ENCODE data around the gene CTSW. TPM values are rescaled to one million over a fixed set of nuclear protein-coding genes. Genes with fewer than 3 reads are reported as not detected.
A peak's percentile ranks its signal among the peaks of the same experiment; 100 is the strongest.

CTSW gene
- polyA plus RNA-seq, 1 donor (not counting 4 experiments of a cell fraction or from before 2014, with no cell fraction given), result not detected

DNA sequence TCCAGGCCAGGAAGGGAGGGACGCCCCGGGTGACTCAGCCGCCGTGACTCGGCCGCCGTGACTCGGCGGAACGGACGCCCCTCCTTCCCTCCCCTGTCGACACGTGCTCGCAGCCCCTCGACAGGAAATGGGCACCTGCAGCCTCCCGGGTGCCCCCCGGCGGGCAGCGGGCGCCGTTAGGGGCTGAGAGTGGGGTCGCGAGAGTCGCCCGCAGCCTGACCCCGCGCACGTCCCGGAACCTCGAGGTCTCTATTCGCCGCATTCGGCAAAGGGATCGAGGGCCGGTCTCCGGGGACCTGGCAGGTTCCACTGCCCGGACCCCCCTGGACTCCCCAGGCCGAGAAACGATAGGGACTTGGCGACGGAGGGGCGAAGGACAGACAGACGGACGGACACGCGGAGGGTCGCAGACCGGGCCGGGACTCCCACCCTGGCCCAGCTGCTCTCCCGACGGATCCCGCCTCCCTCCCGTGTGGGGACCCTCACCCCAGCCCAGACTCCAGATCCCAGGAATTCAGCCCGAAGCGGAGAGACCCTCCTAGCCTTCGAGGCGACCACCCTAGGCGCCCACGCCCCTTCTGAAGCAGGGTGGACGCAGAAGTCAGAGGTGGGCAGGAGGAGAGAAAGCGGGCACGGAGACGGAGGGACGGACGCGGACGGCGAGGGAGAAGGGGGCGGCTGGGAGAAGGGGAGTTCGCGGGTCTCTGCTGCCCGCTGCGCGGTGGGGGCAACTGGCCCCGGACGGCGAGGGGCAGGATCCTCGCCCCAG is 19.9 kb downstream of the CTSW start:
- peaks cover 26% of the 10 kb centered on the region for H4K20me1 ChIP-seq (ENCODE audit: control insufficient read depth, extremely low read depth, insufficient read depth, low read length)
- peaks cover 65% of the 10 kb centered on the region for H3K4me1 ChIP-seq (ENCODE audit: control insufficient read depth, extremely low read depth, insufficient read depth, low read length)
- peak overlapping the region; percentile 94 to 99 (median 97) for H3K4me3 ChIP-seq (ENCODE audit: control insufficient read depth in 2 of 3, extremely low read depth in 1 of 3, insufficient read depth in 2 of 3, low read depth in 1 of 3, low read length in 3 of 3)
- TF ChIP-seq EZH2 (IDR thresholded peaks at IDR 0.05; ENCODE audit: low read length), result no peak
- TF ChIP-seq, protein P1, sequence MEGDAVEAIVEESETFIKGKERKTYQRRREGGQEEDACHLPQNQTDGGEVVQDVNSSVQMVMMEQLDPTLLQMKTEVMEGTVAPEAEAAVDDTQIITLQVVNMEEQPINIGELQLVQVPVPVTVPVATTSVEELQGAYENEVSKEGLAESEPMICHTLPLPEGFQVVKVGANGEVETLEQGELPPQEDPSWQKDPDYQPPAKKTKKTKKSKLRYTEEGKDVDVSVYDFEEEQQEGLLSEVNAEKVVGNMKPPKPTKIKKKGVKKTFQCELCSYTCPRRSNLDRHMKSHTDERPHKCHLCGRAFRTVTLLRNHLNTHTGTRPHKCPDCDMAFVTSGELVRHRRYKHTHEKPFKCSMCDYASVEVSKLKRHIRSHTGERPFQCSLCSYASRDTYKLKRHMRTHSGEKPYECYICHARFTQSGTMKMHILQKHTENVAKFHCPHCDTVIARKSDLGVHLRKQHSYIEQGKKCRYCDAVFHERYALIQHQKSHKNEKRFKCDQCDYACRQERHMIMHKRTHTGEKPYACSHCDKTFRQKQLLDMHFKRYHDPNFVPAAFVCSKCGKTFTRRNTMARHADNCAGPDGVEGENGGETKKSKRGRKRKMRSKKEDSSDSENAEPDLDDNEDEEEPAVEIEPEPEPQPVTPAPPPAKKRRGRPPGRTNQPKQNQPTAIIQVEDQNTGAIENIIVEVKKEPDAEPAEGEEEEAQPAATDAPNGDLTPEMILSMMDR (optimal IDR thresholded peaks at IDR 0.05 in 1 of 3, IDR thresholded peaks at IDR 0.05 in 1 of 3, conservative IDR thresholded peaks at IDR 0.05 in 1 of 3; ENCODE audit: extremely low read depth in 1 of 3, insufficient read depth in 2 of 3, low read length in 3 of 3), result peak in 2 of 3 experiments; percentile 6 to 22
- peak overlapping the region; percentile 99 for H3K9ac ChIP-seq (ENCODE audit: control insufficient read depth, extremely low read depth, insufficient read depth, low read length)
- H3K27me3 ChIP-seq (ENCODE audit: control insufficient read depth, extremely low read depth, insufficient read depth, low read length), result no peaks in the 10 kb centered on the region
- peak overlapping the region; percentile 22 for H3K4me2 ChIP-seq (ENCODE audit: control insufficient read depth, extremely low read depth, insufficient read depth, low read depth, low read length)
- peak overlapping the region; percentile 98 for H3K27ac ChIP-seq (ENCODE audit: control insufficient read depth, insufficient read depth, low read length)
- dilution Hi-C loops (cut with MboI; ENCODE audit: extremely low pct_ligation_motif_present, low sequenced_read_pairs), result no loop called here
- no peak overlapping the region for H2AFZ ChIP-seq (ENCODE audit: control insufficient read depth, low read length)
- FAIRE-seq (no peak), DNase-seq (ENCODE audit: low read depth, low spot score) (no peak)
- peaks cover 60% of the 10 kb centered on the region for H3K79me2 ChIP-seq (ENCODE audit: control insufficient read depth, insufficient read depth, low read length)
- peaks cover 2% of the 10 kb centered on the region for H3K9me1 ChIP-seq (ENCODE audit: control insufficient read depth, extremely low read depth, insufficient read depth, low read length)
- peaks cover 18 to 32% of the 10 kb centered on the region in 2 experiments for H3K36me3 ChIP-seq (ENCODE audit: control insufficient read depth in 2 of 2, extremely low read depth in 1 of 2, insufficient read depth in 2 of 2, low read length in 2 of 2)
- no peaks in the 10 kb centered on the region for H3K9me3 ChIP-seq (ENCODE audit: control insufficient read depth, low read depth, low read length)

DNA sequence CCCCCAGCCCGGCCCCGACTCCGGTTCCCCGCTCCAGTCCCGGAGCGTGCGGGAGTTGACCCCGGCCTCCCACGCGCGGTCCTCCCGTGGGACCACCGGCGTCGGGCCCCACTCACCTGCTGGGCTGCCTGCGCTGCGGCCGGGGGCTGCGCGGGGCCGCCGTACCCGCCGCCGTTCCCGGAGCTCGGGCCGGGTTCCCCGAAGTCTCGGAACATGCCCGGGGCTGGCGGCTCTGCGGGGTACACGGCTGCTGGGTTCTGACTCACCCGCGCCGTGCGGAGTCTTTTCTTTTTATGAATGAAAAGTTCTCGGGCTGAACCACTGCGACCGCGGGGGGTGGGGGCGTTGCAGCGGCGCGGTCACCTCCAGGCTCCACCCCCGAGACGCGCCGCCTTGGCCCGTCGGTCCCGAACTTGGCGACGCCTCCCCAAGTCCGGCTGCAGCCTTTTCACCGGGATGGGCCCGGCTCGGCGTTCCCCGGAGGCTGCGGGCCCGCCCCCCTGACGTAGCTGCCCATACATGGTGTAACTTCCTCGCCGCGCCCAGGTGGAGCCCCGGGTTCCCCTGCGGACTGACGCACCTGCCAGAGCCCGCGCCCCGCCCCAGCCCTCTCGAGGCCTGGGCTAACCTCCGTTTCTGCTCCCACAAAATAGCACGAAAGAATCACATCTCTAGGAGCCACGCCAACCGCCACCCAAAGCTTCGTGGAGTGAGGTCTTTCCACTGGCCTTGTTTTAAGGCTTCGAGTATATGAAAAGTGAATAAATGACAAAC is 20.7 kb downstream of the CTSW start, which contains the start of gene FOSL1:
Gene FOSL1 (minus strand): TSS at position 264 of the 774 bp plus-strand sequence. CDS start 49 bp downstream, at position 215.
- Histone ChIP-seq H2AFZ (ENCODE audit: control insufficient read depth, low read length) (no peak within 1 kb of the TSS), H4K20me1 (ENCODE audit: control insufficient read depth, extremely low read depth, insufficient read depth, low read length) (peaks cover 23% of the 10 kb centered on the region), H3K4me3 (ENCODE audit: control insufficient read depth in 2 of 3, extremely low read depth in 1 of 3, insufficient read depth in 2 of 3, low read depth in 1 of 3, low read length in 3 of 3) (peak within 1 kb of the TSS; percentile 94 to 99 (median 97)), H3K27me3 (ENCODE audit: control insufficient read depth, extremely low read depth, insufficient read depth, low read length) (no peaks in the 10 kb centered on the region), H3K79me2 (ENCODE audit: control insufficient read depth, insufficient read depth, low read length) (peaks cover 56% of the 10 kb centered on the region), H3K36me3 (ENCODE audit: control insufficient read depth in 2 of 2, extremely low read depth in 1 of 2, insufficient read depth in 2 of 2, low read length in 2 of 2) (peaks cover 17 to 31% of the 10 kb centered on the region in 2 experiments), H3K4me2 (ENCODE audit: control insufficient read depth, extremely low read depth, insufficient read depth, low read depth, low read length) (peak within 1 kb of the TSS; percentile 82), H3K9ac (ENCODE audit: control insufficient read depth, extremely low read depth, insufficient read depth, low read length) (peak within 1 kb of the TSS; percentile 99), H3K27ac (ENCODE audit: control insufficient read depth, insufficient read depth, low read length) (peak within 1 kb of the TSS; percentile 98), H3K4me1 (ENCODE audit: control insufficient read depth, extremely low read depth, insufficient read depth, low read length) (peaks cover 62% of the 10 kb centered on the region), H3K9me1 (ENCODE audit: control insufficient read depth, extremely low read depth, insufficient read depth, low read length) (peaks cover 2% of the 10 kb centered on the region), H3K9me3 (ENCODE audit: control insufficient read depth, low read depth, low read length) (no peaks in the 10 kb centered on the region)
- FAIRE-seq (no peak), DNase-seq (ENCODE audit: low read depth, low spot score) (no peak)
- no peak for TF ChIP-seq EZH2 (IDR thresholded peaks at IDR 0.05; ENCODE audit: low read length)
- TF ChIP-seq, protein P1 (optimal IDR thresholded peaks at IDR 0.05 in 1 of 3, IDR thresholded peaks at IDR 0.05 in 1 of 3, conservative IDR thresholded peaks at IDR 0.05 in 1 of 3; ENCODE audit: extremely low read depth in 1 of 3, insufficient read depth in 2 of 3, low read length in 3 of 3), result no peak
- dilution Hi-C loops (cut with MboI; ENCODE audit: extremely low pct_ligation_motif_present, low sequenced_read_pairs), result no loop called here
